Measurements from ENCODE around the gene MMP3.
A peak's percentile ranks its signal among the peaks of the same experiment; 100 is the strongest.
"Not testable (repeated sequence)": the region's sequence is repeated elsewhere in the genome, so short reads cannot be mapped to it uniquely, and the experiment has no call there.

The MMP3 gene

GRCh38 chr11:102843489-102843888 is at the start of gene MMP3:
TSS of gene MMP3 (minus strand) at chr11:102843609. CDS start at chr11:102843546, 63 bp downstream.
- no peak for DNase-seq (ENCODE audit: low read depth, low spot score)

- DNase-seq (ENCODE audit: low read depth, low spot score), result peak; percentile 35
These were observed 48.3 kb upstream of the MMP3 start for GRCh38 chr11:102891736-102892135.

- peak; percentile 62 for DNase-seq (ENCODE audit: low read depth, low spot score)
These were observed 43.6 kb upstream of the MMP3 start for GRCh38 chr11:102886999-102887398.

GRCh38 chr11:102883141-102883540 is 39.7 kb upstream of the MMP3 start:
- DNase-seq (ENCODE audit: low read depth, low spot score), result no peak

- DNase-seq (ENCODE audit: low read depth, low spot score), result peak; percentile 4
These were observed 39.1 kb upstream of the MMP3 start for GRCh38 chr11:102882389-102883024.

- DNase-seq (ENCODE audit: low read depth, low spot score), result no peak
These were observed 36.4 kb upstream of the MMP3 start for GRCh38 chr11:102879801-102880200.

GRCh38 chr11:102878595-102878994 is 35.2 kb upstream of the MMP3 start:
- no peak for DNase-seq (ENCODE audit: low read depth, low spot score)

- no peak for DNase-seq (ENCODE audit: low read depth, low spot score)
These were observed 31.4 kb upstream of the MMP3 start, which contains the start of gene MMP12 for GRCh38 chr11:102874852-102875251. TSS of gene MMP12 (minus strand) at chr11:102874982. CDS start at chr11:102874937, 45 bp downstream.

GRCh38 chr11:102869354-102869964 is 26.1 kb upstream of the MMP3 start:
- not testable (repeated sequence) for DNase-seq (ENCODE audit: low read depth, low spot score)

GRCh38 chr11:102868339-102868738 is 24.9 kb upstream of the MMP3 start:
- DNase-seq (ENCODE audit: low read depth, low spot score), result no peak

- no peak for DNase-seq (ENCODE audit: low read depth, low spot score)
These were observed 21.3 kb upstream of the MMP3 start for GRCh38 chr11:102864724-102865123.

- no peak for DNase-seq (ENCODE audit: low read depth, low spot score)
These were observed 10.5 kb upstream of the MMP3 start for GRCh38 chr11:102853956-102854355.

- DNase-seq (ENCODE audit: low read depth, low spot score), result no peak
These were observed 9.6 kb upstream of the MMP3 start for GRCh38 chr11:102853055-102853454.

GRCh38 chr11:102850973-102851745 is 7.8 kb upstream of the MMP3 start:
- DNase-seq (ENCODE audit: low read depth, low spot score), result peak; percentile 78

- DNase-seq (ENCODE audit: low read depth, low spot score), result no peak
These were observed 5.9 kb upstream of the MMP3 start for GRCh38 chr11:102849311-102849710.

GRCh38 chr11:102846292-102846691 is 2.9 kb upstream of the MMP3 start:
- DNase-seq (ENCODE audit: low read depth, low spot score), result no peak

GRCh38 chr11:102842930-102843329 is 479 bp downstream of the MMP3 start:
- no peak for DNase-seq (ENCODE audit: low read depth, low spot score)

GRCh38 chr11:102840018-102840417 is 3.4 kb downstream of the MMP3 start:
- DNase-seq (ENCODE audit: low read depth, low spot score), result no peak

GRCh38 chr11:102837646-102838045 is 5.8 kb downstream of the MMP3 start:
- DNase-seq (ENCODE audit: low read depth, low spot score), result no peak

GRCh38 chr11:102837156-102837555 is 6.3 kb downstream of the MMP3 start:
- no peak for DNase-seq (ENCODE audit: low read depth, low spot score)

GRCh38 chr11:102836290-102836875 is 7.0 kb downstream of the MMP3 start:
- peak; percentile 61 for DNase-seq (ENCODE audit: low read depth, low spot score)

- no peak for DNase-seq (ENCODE audit: low read depth, low spot score)
These were observed 9.7 kb downstream of the MMP3 start for GRCh38 chr11:102833731-102834130.
